Activated naive CD4-positive, alpha-beta T cell treated with anti-CD3 and anti-CD28 coated beads, Interleukin-2, amount 50 U/mL, for 72 hours (primary cell): ENCODE measurements around the gene PLEKHA7. TPM values are rescaled to one million over a fixed set of nuclear protein-coding genes. Genes with fewer than 3 reads are reported as not detected.
"Not testable (repeated sequence)": the region's sequence is repeated elsewhere in the genome, so short reads cannot be mapped to it uniquely, and the experiment has no call there.

Experiments
- ATAC-seq, 2 donors: fragments of 150-1000 bp; cut with Tn5 transposase; 2 replicates each; pipeline ENCODE4 v1.10.0; 2021; ENCODE audit warnings: mild to moderate bottlenecking in 2 of 2, moderate library complexity in 2 of 2
- DNase-seq, 2 donors: peaks; one replicate each; pipeline ENCODE4 v3.0.0; 2021 to 2022; ENCODE audit warnings: low spot score in 2 of 2
- H3K27ac Mint-ChIP-seq, 2 donors: one replicate each; pipeline ENCODE4 v1.8.0; 2022; ENCODE audit warnings: mild to moderate bottlenecking in 2 of 2, mixed read lengths in 2 of 2
- H3K36me3 Mint-ChIP-seq, 2 donors: one replicate each; pipeline ENCODE4 v1.8.0; 2022; ENCODE audit warnings: mixed read lengths in 2 of 2
- H3K9me3 Mint-ChIP-seq, 2 donors: one replicate each; pipeline ENCODE4 v1.8.0; 2022; ENCODE audit warnings: mixed read lengths in 2 of 2
- total RNA-seq, 2 donors: library from RNA; stranded (reverse); gene quantifications; one replicate each; pipeline ENCODE4 v1.2.3, GENCODE V29; 2022

The PLEKHA7 gene
- total RNA-seq, 2 donors from 2014 or later: 3.6 to 5.7 TPM

GRCh38 chr11:17012712-17013547, 1.3 kb downstream of the PLEKHA7 start:
- Mint-ChIP-seq H3K9me3 (no peaks in the 10 kb centered on the region), H3K27ac (no peak overlapping the region), H3K36me3 (peaks cover 5 to 8% of the 10 kb centered on the region in 2 donors)
- DNase-seq (no peak), ATAC-seq (peak in 1 of 2 donors; percentile 37)

GRCh38 chr11:17012179-17012578, 2.0 kb downstream of the PLEKHA7 start:
- H3K36me3 Mint-ChIP-seq: peaks cover 5 to 8% of the 10 kb centered on the region in 2 donors
- no peaks in the 10 kb centered on the region for H3K9me3 Mint-ChIP-seq
- ATAC-seq: no peak
- no peak overlapping the region for H3K27ac Mint-ChIP-seq
- DNase-seq: no peak

GRCh38 chr11:17010851-17011420, 3.3 kb downstream of the PLEKHA7 start:
- no peak overlapping the region for H3K27ac Mint-ChIP-seq
- peaks cover 5 to 8% of the 10 kb centered on the region in 2 donors for H3K36me3 Mint-ChIP-seq
- no peak for DNase-seq
- no peak for ATAC-seq
- H3K9me3 Mint-ChIP-seq: no peaks in the 10 kb centered on the region

DNA sequence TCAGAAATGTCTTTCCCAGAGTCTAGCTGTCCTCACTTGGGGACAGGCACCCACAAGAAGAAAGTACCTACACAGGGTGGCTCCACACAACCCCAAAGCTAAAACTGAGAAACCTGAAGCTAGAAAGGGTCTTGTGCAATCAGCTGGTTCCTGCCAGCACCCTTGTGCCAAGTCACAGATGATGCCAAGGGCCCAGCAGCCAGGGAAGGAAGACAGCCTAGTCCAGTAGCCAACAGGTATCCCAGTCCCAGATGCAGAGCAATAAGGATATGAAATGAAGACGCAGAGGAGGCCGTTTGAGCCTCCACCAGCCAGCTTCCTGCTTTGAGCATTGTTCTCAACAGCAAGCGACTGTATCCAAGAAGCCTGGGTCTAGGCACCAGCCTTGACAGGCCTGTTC, 6.1 kb downstream of the PLEKHA7 start:
- Mint-ChIP-seq H3K36me3 (no peaks in the 10 kb centered on the region), H3K27ac (no peak overlapping the region)

GRCh38 chr11:17005646-17006045, 8.6 kb downstream of the PLEKHA7 start:
- no peak for DNase-seq
- no peak for ATAC-seq
- Mint-ChIP-seq H3K27ac (no peak overlapping the region), H3K36me3 (no peaks in the 10 kb centered on the region), H3K9me3 (no peaks in the 10 kb centered on the region)

More for the DNA sequence above, 6.1 kb downstream of the PLEKHA7 start:
- ATAC-seq (no peak), DNase-seq (no peak)
- no peaks in the 10 kb centered on the region for H3K9me3 Mint-ChIP-seq

GRCh38 chr11:17004486-17005148, 9.6 kb downstream of the PLEKHA7 start:
- Mint-ChIP-seq H3K36me3 (no peaks in the 10 kb centered on the region), H3K9me3 (no peaks in the 10 kb centered on the region), H3K27ac (no peak overlapping the region)
- no peak for DNase-seq
- ATAC-seq: no peak

GRCh38 chr11:17003426-17003825, 10.8 kb downstream of the PLEKHA7 start:
- no peaks in the 10 kb centered on the region for H3K9me3 Mint-ChIP-seq
- no peaks in the 10 kb centered on the region for H3K36me3 Mint-ChIP-seq
- no peak for ATAC-seq
- H3K27ac Mint-ChIP-seq: no peak overlapping the region
- no peak for DNase-seq

GRCh38 chr11:17002543-17002942, 11.7 kb downstream of the PLEKHA7 start:
- no peak overlapping the region for H3K27ac Mint-ChIP-seq

GRCh38 chr11:17001806-17002205, 12.4 kb downstream of the PLEKHA7 start:
- no peak for ATAC-seq
- H3K36me3 Mint-ChIP-seq: no peaks in the 10 kb centered on the region
- no peak overlapping the region for H3K27ac Mint-ChIP-seq
- DNase-seq: no peak
- no peaks in the 10 kb centered on the region for H3K9me3 Mint-ChIP-seq

More at GRCh38 chr11:17002543-17002942, 11.7 kb downstream of the PLEKHA7 start:
- no peaks in the 10 kb centered on the region for H3K9me3 Mint-ChIP-seq
- no peaks in the 10 kb centered on the region for H3K36me3 Mint-ChIP-seq
- ATAC-seq (no peak), DNase-seq (no peak)

GRCh38 chr11:17000987-17001386, 13.2 kb downstream of the PLEKHA7 start:
- ATAC-seq: no peak
- H3K27ac Mint-ChIP-seq: peak overlapping the region in 1 of 2 donors; percentile 57
- DNase-seq: no peak
- no peaks in the 10 kb centered on the region for H3K36me3 Mint-ChIP-seq
- no peaks in the 10 kb centered on the region for H3K9me3 Mint-ChIP-seq

DNA sequence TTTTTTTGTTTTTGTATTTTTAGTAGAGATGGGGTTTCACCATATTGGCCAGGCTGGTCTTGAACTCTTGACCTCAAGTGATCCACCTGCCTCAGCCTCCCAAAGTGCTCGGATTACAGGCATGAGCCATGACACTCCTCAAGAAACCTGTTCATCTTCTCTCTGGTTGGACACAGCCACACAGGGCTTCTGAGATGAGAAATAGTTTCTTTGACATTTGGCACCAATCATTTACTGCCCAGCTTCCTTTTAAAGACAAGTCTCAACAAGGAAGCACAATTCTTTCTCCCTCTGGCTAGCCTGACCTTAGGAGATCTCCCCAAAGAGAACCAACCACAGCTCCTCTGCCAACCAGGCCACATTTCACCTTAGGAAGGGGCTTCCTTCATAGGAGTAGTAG, 14.0 kb downstream of the PLEKHA7 start:
- not testable (repeated sequence) for DNase-seq, H3K27ac Mint-ChIP-seq, ATAC-seq, H3K9me3 Mint-ChIP-seq, H3K36me3 Mint-ChIP-seq

DNA sequence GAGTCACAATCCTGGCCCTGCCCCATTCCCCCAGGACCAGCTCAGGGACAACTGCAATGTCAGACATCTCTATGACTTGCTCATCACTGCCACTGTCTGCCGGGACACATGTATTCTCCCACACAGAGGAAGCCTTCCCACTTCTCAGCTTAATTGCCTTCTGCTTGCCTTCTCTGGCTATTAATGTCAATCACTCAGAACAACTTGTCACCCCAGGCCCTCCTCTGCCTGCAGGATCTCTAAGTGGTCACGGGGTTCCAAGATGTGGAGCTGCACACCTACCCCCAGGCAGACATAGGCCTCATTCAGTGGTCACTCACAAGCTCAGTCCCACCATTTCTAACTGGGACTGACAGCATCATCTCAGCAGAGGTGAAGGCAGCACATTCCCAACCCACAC, 15.1 kb downstream of the PLEKHA7 start:
- Mint-ChIP-seq H3K27ac (peak overlapping the region in 1 of 2 donors; percentile 57), H3K36me3 (no peaks in the 10 kb centered on the region), H3K9me3 (no peaks in the 10 kb centered on the region)
- ATAC-seq (no peak), DNase-seq (no peak)

DNA sequence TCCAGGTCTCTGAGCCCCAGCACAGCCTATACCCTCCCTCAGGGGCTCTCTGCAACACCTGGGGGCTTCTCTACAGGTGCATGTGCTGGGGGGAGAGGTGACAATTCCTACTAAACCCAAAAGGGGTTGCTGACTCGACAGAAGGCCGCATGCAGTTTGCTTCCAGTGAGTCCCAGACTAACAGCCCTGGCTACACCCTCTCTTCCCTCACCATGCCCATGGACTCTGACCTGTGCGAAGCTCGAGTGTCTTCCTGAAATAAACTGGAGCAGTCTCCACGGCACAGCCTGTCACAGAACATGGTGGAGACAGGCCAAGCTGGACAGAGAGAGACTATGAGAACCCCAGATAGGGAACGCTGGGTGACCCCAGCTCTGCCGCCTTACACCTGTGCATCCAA, 16.6 kb downstream of the PLEKHA7 start:
- H3K27ac Mint-ChIP-seq: no peak overlapping the region
- H3K9me3 Mint-ChIP-seq: no peaks in the 10 kb centered on the region
- no peak for DNase-seq
- ATAC-seq: no peak
- no peaks in the 10 kb centered on the region for H3K36me3 Mint-ChIP-seq

- H3K36me3 Mint-ChIP-seq: no peaks in the 10 kb centered on the region
- H3K9me3 Mint-ChIP-seq: no peaks in the 10 kb centered on the region
- ATAC-seq: no peak
- no peak for DNase-seq
- H3K27ac Mint-ChIP-seq: no peak overlapping the region
Observed at GRCh38 chr11:16993495-16993894, 20.7 kb downstream of the PLEKHA7 start.

GRCh38 chr11:16992846-16993245, 21.4 kb downstream of the PLEKHA7 start:
- Mint-ChIP-seq H3K9me3 (no peaks in the 10 kb centered on the region), H3K36me3 (no peaks in the 10 kb centered on the region), H3K27ac (no peak overlapping the region)
- no peak for ATAC-seq
- DNase-seq: no peak

DNA sequence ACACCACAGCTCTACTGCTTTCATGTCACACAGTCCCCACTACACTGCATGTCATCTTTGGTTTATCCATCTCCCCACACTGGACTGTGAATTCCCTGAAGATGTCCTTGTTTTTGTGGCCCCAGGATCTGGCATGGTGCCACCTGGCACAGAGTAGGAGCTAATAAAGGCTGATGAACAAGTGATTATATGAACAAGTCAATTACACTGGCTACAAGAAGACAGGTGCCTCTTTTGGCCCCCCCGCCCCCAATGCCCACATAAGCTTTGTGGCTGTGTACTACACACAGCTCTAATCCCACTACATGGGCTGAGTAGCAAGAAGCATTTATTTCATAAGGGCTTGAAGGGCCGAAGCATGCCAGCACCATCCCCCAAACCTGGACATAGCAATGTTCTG, 24.7 kb downstream of the PLEKHA7 start:
- H3K27ac Mint-ChIP-seq: no peak overlapping the region
- no peaks in the 10 kb centered on the region for H3K36me3 Mint-ChIP-seq
- no peak for ATAC-seq

GRCh38 chr11:16987205-16987568, 27.0 kb downstream of the PLEKHA7 start:
- no peak for ATAC-seq
- DNase-seq: no peak
- Mint-ChIP-seq H3K36me3 (no peaks in the 10 kb centered on the region), H3K9me3 (no peaks in the 10 kb centered on the region), H3K27ac (peak overlapping the region in 1 of 2 donors; percentile 54)

More for the DNA sequence above, 24.7 kb downstream of the PLEKHA7 start:
- no peak for DNase-seq
- H3K9me3 Mint-ChIP-seq: no peaks in the 10 kb centered on the region
